ENCODE data around the gene GMPPA.
A peak's percentile ranks its signal among the peaks of the same experiment; 100 is the strongest.

GMPPA gene

GRCh38 chr2:219540784-219541504, 42.3 kb downstream of the GMPPA start:
- no peak for DNase-seq

GRCh38 chr2:219541611-219542180, 43.0 kb downstream of the GMPPA start:
- peak; percentile 94 for DNase-seq

GRCh38 chr2:219542931-219543595, 44.4 kb downstream of the GMPPA start:
- DNase-seq, result peak; percentile 81

GRCh38 chr2:219543596-219544358, 45.1 kb downstream of the GMPPA start, which contains the start of the genes CHPF and TMEM198:
TSS of gene CHPF (minus strand) at chr2:219543809. CDS start at chr2:219543538, 271 bp downstream.
TSS of gene TMEM198 (plus strand) at chr2:219544028. CDS start at chr2:219544728, 700 bp downstream.
- peak; percentile 100 for DNase-seq

- no peak for DNase-seq
These were observed 45.9 kb downstream of the GMPPA start for GRCh38 chr2:219544567-219544966.

- no peak for DNase-seq
These were observed 46.7 kb downstream of the GMPPA start for GRCh38 chr2:219545295-219545942.

- no peak for DNase-seq
These were observed 47.3 kb downstream of the GMPPA start for GRCh38 chr2:219545943-219546352.

- no peak for DNase-seq
These were observed 48.9 kb downstream of the GMPPA start for GRCh38 chr2:219547621-219548020.

- no peak for DNase-seq
These were observed 50.3 kb downstream of the GMPPA start for GRCh38 chr2:219548990-219549389.

- DNase-seq, result no peak
These were observed 50.9 kb downstream of the GMPPA start for GRCh38 chr2:219549619-219550018.

- peak; percentile 74 for DNase-seq
These were observed 53.0 kb downstream of the GMPPA start for GRCh38 chr2:219551441-219552381.

GRCh38 chr2:219552382-219553167, 53.9 kb downstream of the GMPPA start:
- DNase-seq, result peak; percentile 95

- no peak for DNase-seq
These were observed 54.4 kb downstream of the GMPPA start for GRCh38 chr2:219553168-219553417.

- DNase-seq, result no peak
These were observed 54.8 kb downstream of the GMPPA start for GRCh38 chr2:219553463-219553963.

- no peak for DNase-seq
These were observed 55.7 kb downstream of the GMPPA start for GRCh38 chr2:219554350-219554749.

- no peak for DNase-seq
These were observed 57.3 kb downstream of the GMPPA start for GRCh38 chr2:219555956-219556355.

GRCh38 chr2:219556413-219556812, 57.7 kb downstream of the GMPPA start:
- DNase-seq, result no peak
